Mammary epithelial cell (primary cell): ENCODE results near the gene AKIP1.

ENCODE experiments used
- EZH2 ChIP-seq: IDR thresholded peaks from 2 replicates; pipeline ENCODE4 v1.6.1; 2012; ENCODE audit warnings: low read length, inconsistent platforms, borderline replicate concordance
- TF ChIP-seq, protein P1 (sequence below), 2 donors: IDR thresholded peaks in 1 of 2; conservative IDR thresholded peaks in 1 of 2; 2 replicates each; pipeline ENCODE4 v1.5.1; 2011 to 2012; ENCODE audit warnings: inconsistent platforms in 2 of 2, low read length in 2 of 2, mild to moderate bottlenecking in 2 of 2, control low read depth in 1 of 2, low read depth in 1 of 2; ENCODE audit not compliant: insufficient read depth in 1 of 2; ENCODE audit errors: extremely low read depth in 1 of 2

DNA sequence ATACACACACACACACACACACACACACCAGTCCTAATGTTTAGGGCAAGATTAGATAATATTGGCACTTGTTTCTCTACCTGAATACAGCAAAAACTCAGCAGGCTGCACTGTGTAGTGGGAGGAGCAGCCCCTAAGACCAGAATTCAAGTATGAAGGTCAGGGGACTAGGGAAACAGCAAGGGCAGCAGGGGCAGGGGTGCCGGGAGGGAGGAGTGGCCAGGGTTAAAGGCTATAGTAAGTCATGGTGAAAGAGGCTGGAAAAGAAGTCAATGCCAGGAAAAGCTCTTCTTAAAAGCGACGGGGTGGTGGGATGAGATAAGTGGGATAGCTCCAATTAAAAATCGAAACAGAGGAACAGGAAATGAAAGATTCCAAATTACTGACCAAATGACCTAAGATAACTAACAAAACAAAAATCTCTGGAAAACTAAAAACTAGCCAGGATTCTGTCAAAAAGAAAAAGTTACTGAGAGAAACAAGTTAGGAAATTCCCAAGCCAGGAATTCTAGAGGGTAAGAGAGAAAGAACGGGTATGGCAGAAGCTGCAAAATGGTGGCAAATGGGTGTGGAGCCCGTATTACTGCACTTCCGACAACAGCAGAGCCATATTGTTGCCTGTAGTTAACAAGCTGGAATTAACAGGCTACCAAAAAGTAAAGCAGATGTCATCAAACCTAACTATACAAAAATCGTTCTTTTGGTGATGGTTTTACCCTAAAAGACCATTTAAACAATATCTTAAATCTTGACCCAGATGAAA, 30.5 kb downstream of the AKIP1 start:
- TF ChIP-seq, protein P1, sequence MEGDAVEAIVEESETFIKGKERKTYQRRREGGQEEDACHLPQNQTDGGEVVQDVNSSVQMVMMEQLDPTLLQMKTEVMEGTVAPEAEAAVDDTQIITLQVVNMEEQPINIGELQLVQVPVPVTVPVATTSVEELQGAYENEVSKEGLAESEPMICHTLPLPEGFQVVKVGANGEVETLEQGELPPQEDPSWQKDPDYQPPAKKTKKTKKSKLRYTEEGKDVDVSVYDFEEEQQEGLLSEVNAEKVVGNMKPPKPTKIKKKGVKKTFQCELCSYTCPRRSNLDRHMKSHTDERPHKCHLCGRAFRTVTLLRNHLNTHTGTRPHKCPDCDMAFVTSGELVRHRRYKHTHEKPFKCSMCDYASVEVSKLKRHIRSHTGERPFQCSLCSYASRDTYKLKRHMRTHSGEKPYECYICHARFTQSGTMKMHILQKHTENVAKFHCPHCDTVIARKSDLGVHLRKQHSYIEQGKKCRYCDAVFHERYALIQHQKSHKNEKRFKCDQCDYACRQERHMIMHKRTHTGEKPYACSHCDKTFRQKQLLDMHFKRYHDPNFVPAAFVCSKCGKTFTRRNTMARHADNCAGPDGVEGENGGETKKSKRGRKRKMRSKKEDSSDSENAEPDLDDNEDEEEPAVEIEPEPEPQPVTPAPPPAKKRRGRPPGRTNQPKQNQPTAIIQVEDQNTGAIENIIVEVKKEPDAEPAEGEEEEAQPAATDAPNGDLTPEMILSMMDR (conservative IDR thresholded peaks at IDR 0.05 in 1 of 2, IDR thresholded peaks at IDR 0.05 in 1 of 2; ENCODE audit: extremely low read depth in 1 of 2, insufficient read depth in 1 of 2, low read depth in 1 of 2, low read length in 2 of 2) = no peak
- no peak for TF ChIP-seq EZH2
